A549 (cell line): Measurements from ENCODE around the gene CADM1. TPM values are rescaled to one million over a fixed set of nuclear protein-coding genes. Genes with fewer than 3 reads are reported as not detected.

Source experiments
- ATAC-seq, 2 experiments: fragments of 200-7000 bp in 1 of 2; fragments of >200 bp in 1 of 2; cut with Nextera tagmentation in 1 of 2; cut with Tn5 transposase in 1 of 2; 3 replicates each; pipeline versions ENCODE4 v1.8.0 to v1.9.1; 2018 to 2020; ENCODE audit warnings: mild to moderate bottlenecking in 1 of 2, moderate library complexity in 1 of 2
- CTCF ChIA-PET: fragments of 300-600 bp; sonication (Branson Sonifier 250); formaldehyde crosslinking; extraction: SDS; loops from one replicate; lab custom pipeline; 2021; ENCODE audit warnings: antibody characterized with exemption, inconsistent platforms; lab: Yijun Ruan, JAX
- POLR2A ChIA-PET: fragments of 350-600 bp; formaldehyde crosslinking; extraction: SDS; loops from one replicate; lab custom pipeline; 2021; ENCODE audit warnings: antibody characterized with exemption, inconsistent platforms; lab: Yijun Ruan, JAX
- DNase-seq, 2 experiments: peaks; one replicate each; pipeline versions ENCODE4 v3.0.0 to v3.0.0-alpha.2; 2011 to 2016; ENCODE audit warnings: low read depth in 1 of 2, low spot score in 1 of 2
- FAIRE-seq: peaks from 2 replicates; lab custom pipeline; 2011; peaks lifted over from hg19 to GRCh38; lab: Jason Lieb, UNC
- H3K27ac ChIP-seq, 2 experiments: fragments of >200 bp; sonication (Bioruptor Twin); formaldehyde crosslinking; 3 replicates each; pipeline ENCODE4 v1.5.1; 2016 to 2017
- H3K4me1 ChIP-seq: fragments of >200 bp; sonication (Bioruptor Twin); formaldehyde crosslinking; 3 replicates; pipeline ENCODE4 v1.6.1; 2016
- H3K4me2 ChIP-seq: fragments of >200 bp; sonication (Bioruptor Twin); formaldehyde crosslinking; 3 replicates; pipeline ENCODE4 v1.6.1; 2016
- H3K4me3 ChIP-seq: fragments of >200 bp; sonication (Bioruptor Twin); formaldehyde crosslinking; 3 replicates; pipeline ENCODE4 v1.5.1; 2016
- H3K9me3 ChIP-seq: fragments of >200 bp; sonication (Bioruptor Twin); formaldehyde crosslinking; 3 replicates; pipeline ENCODE4 v1.6.1; 2016
- CBX8 ChIP-seq: fragments of 200-600 bp; sonication (generic); IDR thresholded peaks from 2 replicates; pipeline ENCODE4 v1.6.1; 2016
- CTCF ChIP-seq: fragments of >200 bp; sonication (Bioruptor Twin); formaldehyde crosslinking; IDR thresholded peaks from 3 replicates; pipeline ENCODE4 v1.5.1; 2016
- ELK1 ChIP-seq: fragments of 150-350 bp; IDR thresholded peaks from 2 replicates; pipeline ENCODE4 v1.6.1; 2014; ENCODE audit warnings: low read depth, mild to moderate bottlenecking, low read length
- ESRRA ChIP-seq: fragments of 150-350 bp; IDR thresholded peaks from 2 replicates; pipeline ENCODE4 v1.6.1; 2014; ENCODE audit warnings: mild to moderate bottlenecking, low read length, borderline replicate concordance
- FOSB ChIP-seq: fragments of 250-450 bp; sonication (Bioruptor Pico); IDR thresholded peaks from 2 replicates; pipeline ENCODE4 v1.5.0; 2020; ENCODE audit warnings: mild to moderate bottlenecking, moderate library complexity
- GATA3 ChIP-seq: IDR thresholded peaks from 2 replicates; pipeline ENCODE4 v1.6.1; 2012; ENCODE audit warnings: borderline replicate concordance
- HDAC2 ChIP-seq: fragments of 200-600 bp; sonication (generic); IDR thresholded peaks from 2 replicates; pipeline ENCODE4 v1.6.1; 2016
- HOXA7 ChIP-seq: fragments of 250-450 bp; sonication (Bioruptor Pico); IDR thresholded peaks from 2 replicates; pipeline ENCODE4 v1.5.0; 2020; ENCODE audit warnings: mild to moderate bottlenecking, moderate library complexity
- HOXB13 ChIP-seq: fragments of 250-450 bp; sonication (Bioruptor Pico); IDR thresholded peaks from 2 replicates; pipeline ENCODE4 v1.5.0; 2020; ENCODE audit warnings: low read depth, mild to moderate bottlenecking, moderate library complexity
- KDM5A ChIP-seq: fragments of 200-600 bp; sonication (generic); IDR thresholded peaks from 2 replicates; pipeline ENCODE4 v1.6.1; 2016; ENCODE audit warnings: antibody characterized with exemption, mild to moderate bottlenecking
- MAX ChIP-seq: IDR thresholded peaks from 2 replicates; pipeline ENCODE4 v1.6.1; 2012
- MAZ ChIP-seq: fragments of 150-350 bp; IDR thresholded peaks from 2 replicates; pipeline ENCODE4 v1.6.1; 2014; ENCODE audit warnings: antibody characterized with exemption, low read depth, low read length, borderline replicate concordance
- POLR2A ChIP-seq: IDR thresholded peaks from 2 replicates; pipeline ENCODE4 v1.6.1; 2012; ENCODE audit warnings: mild to moderate bottlenecking, low read length
- POLR2AphosphoS2 ChIP-seq: conservative IDR thresholded peaks from 2 replicates; pipeline ENCODE4 v1.6.1; 2012; ENCODE audit warnings: low read length, improper control_type of control experiment, inconsistent platforms
- RARB ChIP-seq: fragments of 250-450 bp; sonication (Bioruptor Pico); IDR thresholded peaks from 2 replicates; pipeline ENCODE4 v1.8.0; 2021; ENCODE audit warnings: mild to moderate bottlenecking, moderate library complexity
- ZFP36 ChIP-seq: fragments of 450-650 bp; IDR thresholded peaks from 2 replicates; pipeline ENCODE4 v1.6.1; 2014; ENCODE audit warnings: borderline replicate concordance; ENCODE audit not compliant: partially characterized antibody
- ZNF302 ChIP-seq: fragments of 250-450 bp; sonication (Bioruptor Pico); IDR thresholded peaks from 2 replicates; pipeline ENCODE4 v1.9.0; 2021; ENCODE audit warnings: inconsistent platforms, mild to moderate bottlenecking, moderate library complexity
- WGBS: methylation state at CpG from one replicate; pipeline ENCODE4 v1.1.6; 2017; ENCODE audit errors: missing lambda C conversion rate; 5-methylcytosine and 5-hydroxymethylcytosine counted together
- polyA plus RNA-seq, 4 experiments: library from polyadenylated mRNA; depleted of rRNA in 3 of 4; stranded (reverse); fragments of >200 nt; fragmentation: RNase III in 1 of 4; extraction: RNeasy Plus Mini Kit Qiagen cat#74134 plus additional on column Dnase treatment in 1 of 4; gene quantifications; 2 replicates in 3 of 4; 3 replicates in 1 of 4; pipeline ENCODE4 v1.2.3, GENCODE V29; 2011 to 2017
- TF ChIP-seq, protein P1 (sequence below): fragments of 250-450 bp; sonication (Bioruptor Pico); IDR thresholded peaks from 2 replicates; pipeline ENCODE4 v1.5.0; 2021; ENCODE audit warnings: mild to moderate bottlenecking, moderate library complexity, borderline replicate concordance
- TF ChIP-seq, protein P2 (sequence below): IDR thresholded peaks from 2 replicates; pipeline ENCODE4 v1.6.1; 2012; ENCODE audit warnings: low read depth, borderline replicate concordance
- TF ChIP-seq, protein P3 (sequence below): fragments of >200 bp; sonication (Bioruptor Twin); formaldehyde crosslinking; IDR thresholded peaks from 2 replicates; pipeline ENCODE4 v1.6.1; 2016
- TF ChIP-seq, protein P4 (sequence below): fragments of 450-650 bp; IDR thresholded peaks from 2 replicates; pipeline ENCODE4 v1.6.1; 2014; ENCODE audit warnings: antibody characterized with exemption

CADM1 gene
- polyA plus RNA-seq, 2 of the 4 experiments (the other 2 are of a cell fraction) = 33.4 to 36.7 TPM

DNA sequence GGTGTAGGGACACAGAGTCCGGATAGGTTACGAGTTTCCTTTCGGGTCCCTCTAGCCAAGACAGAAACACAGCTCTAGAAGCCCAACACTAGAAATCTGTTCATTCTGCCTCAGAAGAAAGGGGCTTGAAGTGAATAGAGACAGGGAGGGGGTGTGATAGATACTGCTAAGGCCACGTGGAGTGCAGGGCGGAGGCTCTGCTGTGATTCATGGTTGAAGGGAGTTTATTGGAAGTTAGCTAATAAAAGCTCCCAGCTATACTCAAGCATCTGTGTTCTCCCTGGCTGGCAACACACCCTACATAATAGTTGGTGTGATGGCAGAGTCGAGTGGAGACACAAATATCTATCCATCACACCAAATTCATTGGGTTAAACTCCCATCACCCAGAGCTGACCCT lies 337.4 kb downstream of the CADM1 start:
- H3K27ac ChIP-seq = no peak overlapping the region
- no peak for DNase-seq
- TF ChIP-seq ELK1 = no peak
- TF ChIP-seq, protein P1, sequence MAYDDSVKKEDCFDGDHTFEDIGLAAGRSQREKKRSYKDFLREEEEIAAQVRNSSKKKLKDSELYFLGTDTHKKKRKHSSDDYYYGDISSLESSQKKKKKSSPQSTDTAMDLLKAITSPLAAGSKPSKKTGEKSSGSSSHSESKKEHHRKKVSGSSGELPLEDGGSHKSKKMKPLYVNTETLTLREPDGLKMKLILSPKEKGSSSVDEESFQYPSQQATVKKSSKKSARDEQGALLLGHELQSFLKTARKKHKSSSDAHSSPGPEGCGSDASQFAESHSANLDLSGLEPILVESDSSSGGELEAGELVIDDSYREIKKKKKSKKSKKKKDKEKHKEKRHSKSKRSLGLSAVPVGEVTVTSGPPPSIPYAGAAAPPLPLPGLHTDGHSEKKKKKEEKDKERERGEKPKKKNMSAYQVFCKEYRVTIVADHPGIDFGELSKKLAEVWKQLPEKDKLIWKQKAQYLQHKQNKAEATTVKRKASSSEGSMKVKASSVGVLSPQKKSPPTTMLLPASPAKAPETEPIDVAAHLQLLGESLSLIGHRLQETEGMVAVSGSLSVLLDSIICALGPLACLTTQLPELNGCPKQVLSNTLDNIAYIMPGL = no peak
- TF ChIP-seq, all 56 proteins: peak for 0
- WGBS = 54% methylated on average over 6 of the region's 6 CpGs
- no peak for ATAC-seq
- POLR2A ChIA-PET = no interaction called here
- Histone ChIP-seq H3K4me2 (no peak overlapping the region), H3K4me3 (no peak overlapping the region), H3K9me3 (no peaks in the 10 kb centered on the region), H3K4me1 (no peaks in the 10 kb centered on the region)
- no peak for FAIRE-seq
- CTCF ChIA-PET = no interaction called here

GRCh38 chr11:115164774-115165173 lies 339.4 kb downstream of the CADM1 start:
- FAIRE-seq = no peak
- DNase-seq = no peak
- CTCF ChIA-PET = interaction anchor here (1.5 kb wide), 1 partner anchor 9 kb away, joined by 4 read pairs; no protein-coding TSS in a partner anchor
- POLR2A ChIA-PET = no interaction called here
- no peak for ATAC-seq
- TF ChIP-seq RARB (CRISPR knock-in tag) (no peak), GATA3 (no peak), FOSB (CRISPR knock-in tag) (no peak), KDM5A (no peak), POLR2AphosphoS2 (no peak), MAZ (no peak), ZFP36 (no peak), ESRRA (no peak), CTCF (no peak), ZNF302 (CRISPR knock-in tag) (no peak)
- TF ChIP-seq, protein P1 = no peak
- TF ChIP-seq, protein P2, sequence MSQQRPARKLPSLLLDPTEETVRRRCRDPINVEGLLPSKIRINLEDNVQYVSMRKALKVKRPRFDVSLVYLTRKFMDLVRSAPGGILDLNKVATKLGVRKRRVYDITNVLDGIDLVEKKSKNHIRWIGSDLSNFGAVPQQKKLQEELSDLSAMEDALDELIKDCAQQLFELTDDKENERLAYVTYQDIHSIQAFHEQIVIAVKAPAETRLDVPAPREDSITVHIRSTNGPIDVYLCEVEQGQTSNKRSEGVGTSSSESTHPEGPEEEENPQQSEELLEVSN = no peak
- TF ChIP-seq, protein P3, sequence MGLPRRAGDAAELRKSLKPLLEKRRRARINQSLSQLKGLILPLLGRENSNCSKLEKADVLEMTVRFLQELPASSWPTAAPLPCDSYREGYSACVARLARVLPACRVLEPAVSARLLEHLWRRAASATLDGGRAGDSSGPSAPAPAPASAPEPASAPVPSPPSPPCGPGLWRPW = no peak
- H3K4me1 ChIP-seq = no peaks in the 10 kb centered on the region
- no peak overlapping the region for H3K4me2 ChIP-seq
- H3K27ac ChIP-seq = no peak overlapping the region
- H3K9me3 ChIP-seq = no peaks in the 10 kb centered on the region
- no peak overlapping the region for H3K4me3 ChIP-seq
- 70% methylated on average over 6 of the region's 6 CpGs for WGBS

GRCh38 chr11:115162919-115163318 lies 341.3 kb downstream of the CADM1 start:
- FAIRE-seq (no peak), ATAC-seq (no peak), DNase-seq (no peak)
- Histone ChIP-seq H3K4me3 (no peak overlapping the region), H3K27ac (no peak overlapping the region), H3K9me3 (no peaks in the 10 kb centered on the region), H3K4me2 (no peak overlapping the region), H3K4me1 (no peaks in the 10 kb centered on the region)
- ChIA-PET POLR2A (no interaction called here), CTCF (no interaction called here)
- WGBS = 50% methylated on average over 2 of the region's 2 CpGs
- no peak for TF ChIP-seq HOXA7 (CRISPR knock-in tag)
- TF ChIP-seq KDM5A = no peak
- TF ChIP-seq POLR2A = no peak
- no peak for TF ChIP-seq MAX
- TF ChIP-seq ZNF302 (CRISPR knock-in tag) = no peak
- TF ChIP-seq, protein P4, sequence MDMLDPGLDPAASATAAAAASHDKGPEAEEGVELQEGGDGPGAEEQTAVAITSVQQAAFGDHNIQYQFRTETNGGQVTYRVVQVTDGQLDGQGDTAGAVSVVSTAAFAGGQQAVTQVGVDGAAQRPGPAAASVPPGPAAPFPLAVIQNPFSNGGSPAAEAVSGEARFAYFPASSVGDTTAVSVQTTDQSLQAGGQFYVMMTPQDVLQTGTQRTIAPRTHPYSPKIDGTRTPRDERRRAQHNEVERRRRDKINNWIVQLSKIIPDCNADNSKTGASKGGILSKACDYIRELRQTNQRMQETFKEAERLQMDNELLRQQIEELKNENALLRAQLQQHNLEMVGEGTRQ = no peak
- no peak for TF ChIP-seq CBX8
- no peak for TF ChIP-seq HOXB13 (CRISPR knock-in tag)
- no peak for TF ChIP-seq HDAC2
